DMS 273 treated with DMSO at 0.1 percent for 48 hours (cell line): ENCODE measurements around the gene ARHGEF19.
"Not testable (repeated sequence)": the region's sequence is repeated elsewhere in the genome, so short reads cannot be mapped to it uniquely, and the experiment has no call there.

ENCODE experiments used
- DNase-seq: peaks from one replicate; lab custom pipeline; 2025; lab: John Stamatoyannopoulos, UW

ARHGEF19 gene

DNA sequence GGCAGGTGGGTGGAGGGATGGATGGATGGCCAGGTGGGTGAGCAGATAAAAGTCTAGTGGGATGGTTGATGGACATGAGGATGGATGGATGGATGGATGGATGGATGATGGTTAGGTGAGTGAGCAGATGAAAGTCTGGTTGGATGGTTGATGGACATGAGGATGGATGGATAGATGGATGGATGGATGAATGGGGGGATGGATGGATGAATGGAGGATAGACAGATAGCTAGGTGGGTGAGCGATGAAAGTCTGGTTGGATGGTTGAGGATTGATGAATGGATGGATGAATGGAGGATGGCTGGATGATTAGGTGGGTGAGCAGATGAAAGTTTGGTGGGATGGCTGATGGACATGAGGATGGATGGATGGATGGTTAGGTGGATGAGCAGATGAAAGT, 9.0 kb upstream of the ARHGEF19 start:
- DNase-seq: no peak

DNA sequence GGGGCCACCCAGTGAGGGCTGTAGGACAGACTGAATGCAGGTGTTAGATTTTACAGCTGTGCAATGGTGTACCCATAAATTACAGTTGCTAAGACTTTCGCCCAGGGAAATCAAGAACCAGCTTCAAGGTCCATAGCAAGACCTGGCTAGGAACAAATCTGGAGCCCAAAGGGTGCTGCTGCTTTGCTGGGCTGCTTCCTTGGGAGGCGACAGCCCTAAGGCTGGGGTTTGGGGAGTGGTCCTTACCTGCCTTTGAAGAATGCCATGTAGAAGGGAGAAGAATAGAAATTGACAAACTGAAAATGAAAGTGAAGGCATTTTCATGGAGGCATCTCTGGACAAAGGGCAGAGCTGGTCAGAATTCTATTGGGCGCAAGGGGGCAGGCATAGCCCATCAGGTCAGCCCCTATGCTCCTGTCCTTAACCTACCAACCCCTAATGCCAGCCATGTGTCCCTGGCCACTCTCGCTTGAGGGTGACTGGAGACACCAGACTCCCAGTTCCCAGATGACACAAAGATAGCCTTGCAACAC, 7.6 kb upstream of the ARHGEF19 start:
- DNase-seq: no peak

DNA sequence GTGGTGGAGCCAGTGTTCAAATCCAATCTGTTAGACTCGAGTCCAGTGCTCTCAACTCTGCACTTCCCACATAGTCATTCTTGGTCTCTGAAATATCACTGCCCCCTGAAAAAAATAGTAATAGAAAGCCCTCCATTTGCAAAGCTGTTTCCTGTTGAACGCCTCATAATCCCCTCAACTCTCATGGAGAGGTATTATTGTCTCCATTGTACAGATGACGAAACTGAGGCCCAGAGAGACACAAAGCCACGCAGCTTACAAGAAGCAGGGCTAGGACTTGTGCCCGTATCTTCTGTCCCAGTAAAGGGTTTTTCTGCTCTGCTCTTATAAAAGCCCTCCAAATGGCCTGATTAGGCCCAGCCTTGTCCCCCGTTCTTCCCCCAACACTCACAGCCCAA, 6.2 kb upstream of the ARHGEF19 start:
- DNase-seq: no peak

DNA sequence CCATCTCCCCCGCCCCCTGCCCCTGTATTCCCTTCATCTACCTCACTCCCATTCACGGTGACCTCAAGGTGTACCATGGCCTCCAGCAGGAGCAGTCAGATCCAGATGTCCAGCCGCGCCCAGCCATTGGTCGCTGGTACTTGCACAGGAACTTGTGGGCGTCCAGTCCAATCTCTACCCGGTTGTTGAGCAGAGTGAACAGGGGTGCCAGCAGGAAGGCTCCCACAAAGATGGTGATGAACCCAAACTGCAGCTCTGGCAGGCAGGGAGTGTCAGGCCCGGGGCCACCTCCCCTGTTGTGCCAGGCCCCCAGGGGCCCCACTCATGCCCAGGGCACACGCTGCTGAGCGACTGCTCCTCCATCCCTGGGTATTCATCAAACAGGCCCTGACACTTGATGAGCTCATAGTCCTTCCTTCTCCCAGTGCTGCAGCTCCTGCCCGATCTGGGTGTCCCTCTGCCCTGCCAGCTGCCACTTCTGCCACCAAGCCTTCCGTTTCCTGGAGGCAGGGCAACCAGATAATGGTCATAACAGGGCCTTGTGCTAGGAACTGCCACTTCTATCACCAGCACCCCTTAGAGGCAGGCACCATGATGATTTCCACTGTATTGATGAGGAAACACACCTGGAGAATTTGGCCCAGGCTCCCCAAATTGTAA, 5.7 kb upstream of the ARHGEF19 start:
- no peak for DNase-seq

DNA sequence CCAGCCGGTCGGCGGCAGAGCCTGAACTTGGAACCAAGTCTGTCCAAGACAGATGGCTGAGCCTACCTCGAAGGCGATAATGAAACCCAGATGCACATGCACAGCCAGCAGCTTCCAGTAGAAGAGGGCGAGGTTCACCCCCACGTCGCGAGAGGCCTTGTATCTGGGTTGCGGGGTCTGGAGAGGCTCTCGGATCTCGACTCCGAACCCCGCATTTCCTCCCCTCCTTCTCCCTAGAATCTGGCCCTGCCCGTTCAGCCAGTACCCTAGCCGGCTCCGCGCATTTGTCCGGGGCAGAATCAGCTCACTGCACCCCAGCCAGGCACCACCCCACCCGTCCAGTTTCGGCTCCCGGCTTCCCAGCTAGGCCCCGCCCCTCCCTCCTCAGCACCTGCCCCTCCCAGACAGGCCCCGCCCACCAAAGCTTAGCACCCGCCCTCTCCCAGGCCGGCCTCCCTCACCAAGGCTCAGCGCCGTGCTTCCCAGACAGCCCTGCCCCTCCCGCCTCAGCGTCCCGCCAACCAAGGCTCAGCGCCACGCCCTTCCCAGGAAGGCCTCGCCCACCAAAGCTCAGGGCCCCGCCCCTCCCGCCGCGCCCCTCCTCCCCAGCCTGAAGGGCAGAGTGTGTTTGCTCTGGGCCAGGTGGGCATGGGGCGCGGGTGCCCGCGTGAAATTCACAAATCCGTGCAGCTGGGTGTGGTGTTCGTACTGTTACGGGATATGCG, 4.8 kb upstream of the ARHGEF19 start:
- peak; percentile 76 for DNase-seq

DNA sequence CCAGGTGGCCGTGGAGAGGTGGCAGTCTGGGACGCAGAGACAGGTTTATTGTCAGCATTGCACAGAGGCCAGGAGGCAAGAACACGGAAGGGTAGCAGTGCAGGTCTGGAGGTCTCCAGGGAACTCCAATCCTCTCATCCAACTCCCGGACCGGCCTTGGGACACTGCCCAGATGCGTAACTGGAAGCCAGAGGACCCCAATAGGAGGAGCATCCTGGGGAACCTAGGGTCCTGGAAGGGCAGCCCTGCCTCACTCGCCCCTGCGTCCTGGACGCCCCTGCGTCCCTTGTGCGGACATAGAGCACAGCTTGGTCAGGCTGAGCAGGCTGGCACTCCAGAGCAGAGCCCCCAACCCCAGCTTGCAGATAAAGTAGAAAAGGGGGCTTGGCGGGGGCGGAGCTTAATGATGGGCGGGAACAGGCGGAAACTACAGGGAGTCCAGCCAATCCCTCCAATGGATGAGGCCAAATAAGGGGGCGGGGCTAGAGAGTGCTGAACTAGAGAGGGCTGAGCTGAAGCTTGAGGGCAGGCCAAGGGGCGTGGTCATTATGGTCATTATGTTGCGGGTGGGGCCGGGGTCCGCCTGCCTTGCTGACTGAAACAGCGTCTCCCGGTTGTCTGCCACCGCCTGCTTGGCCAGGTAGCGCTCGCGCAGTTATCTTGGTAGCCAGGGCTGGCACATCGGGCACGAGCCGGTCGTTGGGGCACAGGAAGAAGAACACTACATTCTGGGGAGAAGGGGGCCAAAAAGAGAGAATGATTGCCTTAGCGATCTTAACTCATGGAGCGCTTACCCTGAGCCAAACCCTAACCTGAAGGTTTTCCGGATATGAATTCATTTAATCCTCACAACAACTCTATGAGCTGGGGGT, 3.7 kb upstream of the ARHGEF19 start:
- peak; percentile 23 for DNase-seq

DNA sequence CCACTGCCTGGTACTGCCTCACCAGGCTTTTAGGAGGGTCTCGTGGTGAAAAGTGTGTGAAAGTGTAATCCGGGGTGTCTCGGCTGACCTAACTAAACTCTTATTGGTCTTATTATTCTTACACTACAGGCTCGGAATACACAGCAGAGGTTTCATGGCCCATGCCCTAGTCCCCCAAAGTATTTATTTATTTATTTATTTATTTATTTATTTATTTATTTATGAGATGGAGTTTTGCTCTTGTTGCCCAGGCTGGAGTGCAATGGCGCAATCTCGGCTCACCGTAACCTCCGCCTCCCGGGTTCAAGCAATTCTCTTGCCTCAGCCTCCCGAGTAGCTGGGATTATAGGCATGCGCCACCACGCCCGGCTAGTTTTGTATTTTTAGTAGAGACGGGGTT, 2.8 kb upstream of the ARHGEF19 start:
- DNase-seq: not testable (repeated sequence)

DNA sequence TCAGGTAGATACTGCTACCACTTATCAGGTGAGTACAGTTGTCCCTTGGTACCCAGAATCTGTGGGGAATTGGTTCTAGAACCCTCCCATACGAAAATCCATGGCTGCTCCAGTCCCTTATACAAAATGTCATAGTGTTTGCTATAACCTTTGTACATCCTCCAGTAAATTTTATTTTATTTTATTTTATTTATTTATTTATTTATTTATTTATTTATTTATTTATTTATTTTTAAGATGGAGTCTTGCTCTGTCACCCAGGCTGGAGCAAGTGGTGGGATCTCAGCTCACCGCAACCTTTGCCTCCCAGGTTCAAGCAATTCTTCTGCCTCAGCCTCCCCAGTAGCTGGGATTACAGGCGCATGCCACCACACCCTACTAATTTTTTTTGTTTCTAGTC, 1.1 kb upstream of the ARHGEF19 start:
- not testable (repeated sequence) for DNase-seq

DNA sequence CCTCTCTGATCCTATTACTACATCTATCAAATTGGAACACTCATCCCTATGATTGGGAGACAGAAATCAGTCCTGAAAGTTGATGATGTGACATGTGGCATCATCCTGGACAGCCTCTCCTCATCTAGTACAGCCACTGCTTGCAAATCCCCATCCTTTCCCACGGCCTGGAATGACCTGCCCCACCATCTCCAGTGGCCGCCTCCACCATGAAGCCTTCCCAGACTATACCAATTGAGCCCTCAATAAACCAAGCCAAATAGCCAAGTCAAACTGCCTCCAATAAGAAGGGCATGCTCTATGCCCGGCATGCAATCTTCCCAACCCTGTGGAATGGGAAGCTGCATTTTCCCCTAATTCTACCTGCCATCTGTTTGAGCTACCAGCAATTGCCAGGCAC, 561 bp upstream of the ARHGEF19 start:
- DNase-seq: no peak

DNA sequence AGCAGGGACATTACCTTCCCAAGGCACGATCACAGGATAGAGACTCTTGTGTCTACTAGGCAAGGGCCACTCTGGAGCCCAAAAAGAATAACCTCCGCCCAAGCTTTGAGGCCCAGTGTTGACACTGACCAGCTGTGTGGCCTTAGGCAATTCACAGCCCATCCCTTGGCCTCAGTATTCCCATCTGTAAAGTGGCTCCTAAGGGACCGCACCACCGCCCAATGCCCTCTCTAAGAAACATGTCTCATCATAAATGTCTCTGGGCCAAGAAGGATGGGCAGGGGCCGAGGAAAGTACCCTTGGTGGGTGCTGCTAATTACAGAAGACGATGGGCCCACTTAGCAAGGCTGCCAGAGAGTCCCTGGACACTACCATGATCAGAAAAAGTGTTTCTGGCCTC, 628 bp downstream of the ARHGEF19 start:
- no peak for DNase-seq

DNA sequence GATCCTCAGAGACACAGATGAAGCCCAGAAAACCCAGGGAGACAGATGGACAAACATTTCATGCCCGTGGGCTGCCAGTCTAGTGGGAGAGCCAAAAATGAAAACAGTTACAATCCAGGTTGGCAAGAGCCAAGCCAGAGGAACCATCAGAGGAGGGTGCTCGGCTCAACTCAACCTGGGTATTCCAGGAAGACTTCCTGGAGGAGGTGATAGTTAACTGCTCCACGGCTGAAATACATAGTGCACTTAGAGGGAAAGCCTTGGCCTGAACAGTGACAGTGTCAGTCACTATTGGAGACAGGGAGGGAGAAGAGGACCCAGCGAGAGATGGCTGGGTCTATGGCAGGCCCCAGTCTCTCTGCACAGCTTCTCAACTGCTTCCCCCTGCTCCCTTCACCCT, 1.9 kb downstream of the ARHGEF19 start:
- DNase-seq: no peak

DNA sequence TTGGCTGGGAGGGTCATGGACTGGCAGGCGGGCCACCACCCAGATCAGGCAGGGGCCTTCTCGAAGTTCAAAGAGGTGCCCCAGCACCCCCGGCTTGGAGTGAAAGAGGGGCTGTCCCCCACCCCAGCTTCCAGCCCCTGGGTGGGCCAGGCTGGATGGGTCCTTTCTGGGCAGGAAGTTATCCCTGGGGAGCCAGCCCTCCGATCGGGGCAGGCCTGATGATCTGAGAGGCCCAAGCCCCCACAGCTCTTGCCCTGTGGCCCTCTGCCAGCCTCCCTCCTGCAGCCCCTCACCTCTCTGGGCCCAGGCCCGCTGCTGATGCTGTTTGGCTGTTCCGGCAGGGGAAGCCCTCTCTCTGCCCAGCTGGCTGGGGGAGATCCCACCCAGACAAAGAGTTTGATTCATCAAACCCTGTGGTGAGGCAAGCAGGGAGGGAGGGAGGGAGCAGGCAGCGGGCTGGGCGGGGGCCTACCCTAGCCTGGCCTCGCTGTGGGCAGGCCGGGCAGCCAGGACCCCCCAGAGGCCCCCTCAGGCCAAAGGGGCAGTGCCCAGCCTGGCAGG, 2.5 kb downstream of the ARHGEF19 start:
- DNase-seq: no peak

DNA sequence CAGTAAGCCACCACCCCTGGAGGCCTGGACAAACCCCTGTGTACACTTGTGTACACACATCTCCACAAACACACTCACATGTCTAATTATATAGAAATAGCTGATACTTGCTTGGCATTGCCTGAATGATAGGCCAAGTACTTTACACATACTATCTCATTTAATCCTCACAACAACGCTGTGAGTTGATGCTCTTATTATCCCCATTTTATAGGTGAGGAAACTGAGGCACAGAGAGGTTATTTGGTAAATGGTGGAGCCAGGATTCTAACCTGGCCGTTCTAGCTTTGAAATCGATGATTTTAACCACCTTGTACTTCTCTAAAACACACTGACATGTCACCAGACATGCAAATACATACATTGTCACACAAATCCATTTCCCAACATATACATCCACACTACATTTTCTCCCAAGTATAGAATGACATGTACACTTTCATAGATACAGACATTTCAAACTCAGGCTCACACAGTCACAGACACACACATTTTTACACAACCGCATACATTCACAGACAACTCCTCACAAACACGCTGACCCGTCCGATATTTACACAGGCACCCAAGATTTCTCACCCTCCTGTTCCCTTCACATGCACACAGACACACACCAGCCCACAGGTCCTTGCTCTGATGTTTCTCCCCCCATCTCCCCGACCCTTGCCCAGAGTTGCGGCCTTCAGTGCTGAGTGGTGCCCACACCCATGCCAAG, 3.2 kb downstream of the ARHGEF19 start:
- DNase-seq: no peak

DNA sequence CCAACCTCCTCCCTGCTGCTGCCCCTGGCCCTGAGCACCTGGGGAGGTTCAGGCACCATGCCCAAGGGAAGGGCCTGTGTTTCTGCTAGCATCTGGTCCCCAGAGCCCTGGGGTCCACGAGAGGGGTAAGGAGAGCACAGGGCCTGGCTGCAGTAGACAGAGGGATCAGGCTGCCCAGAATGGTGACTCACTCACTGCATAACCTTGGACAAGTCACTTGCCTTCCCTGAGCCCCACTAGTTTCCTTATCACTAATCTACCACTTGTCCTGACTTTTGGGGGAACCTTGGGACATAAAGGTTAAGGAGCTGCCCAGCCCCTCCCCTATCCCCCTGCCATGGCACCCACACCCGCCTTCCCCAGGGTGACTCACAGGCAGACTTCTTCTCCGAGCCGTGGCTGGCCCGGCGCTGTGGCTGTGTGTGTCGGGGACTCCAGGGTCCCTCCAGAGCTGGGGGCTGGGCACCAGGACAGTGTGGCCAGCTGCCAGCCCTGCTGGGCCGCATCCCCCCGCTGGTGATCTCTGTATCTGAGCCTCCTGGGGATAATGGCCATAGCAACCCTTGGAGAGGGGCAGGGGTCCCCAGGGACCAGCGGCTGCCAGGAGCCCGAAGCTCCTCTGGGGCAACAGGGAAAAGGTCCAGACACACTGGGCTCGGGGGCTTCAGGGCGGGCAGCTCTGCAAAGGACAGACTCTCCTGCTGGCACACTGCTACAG, 4.0 kb downstream of the ARHGEF19 start:
- no peak for DNase-seq

DNA sequence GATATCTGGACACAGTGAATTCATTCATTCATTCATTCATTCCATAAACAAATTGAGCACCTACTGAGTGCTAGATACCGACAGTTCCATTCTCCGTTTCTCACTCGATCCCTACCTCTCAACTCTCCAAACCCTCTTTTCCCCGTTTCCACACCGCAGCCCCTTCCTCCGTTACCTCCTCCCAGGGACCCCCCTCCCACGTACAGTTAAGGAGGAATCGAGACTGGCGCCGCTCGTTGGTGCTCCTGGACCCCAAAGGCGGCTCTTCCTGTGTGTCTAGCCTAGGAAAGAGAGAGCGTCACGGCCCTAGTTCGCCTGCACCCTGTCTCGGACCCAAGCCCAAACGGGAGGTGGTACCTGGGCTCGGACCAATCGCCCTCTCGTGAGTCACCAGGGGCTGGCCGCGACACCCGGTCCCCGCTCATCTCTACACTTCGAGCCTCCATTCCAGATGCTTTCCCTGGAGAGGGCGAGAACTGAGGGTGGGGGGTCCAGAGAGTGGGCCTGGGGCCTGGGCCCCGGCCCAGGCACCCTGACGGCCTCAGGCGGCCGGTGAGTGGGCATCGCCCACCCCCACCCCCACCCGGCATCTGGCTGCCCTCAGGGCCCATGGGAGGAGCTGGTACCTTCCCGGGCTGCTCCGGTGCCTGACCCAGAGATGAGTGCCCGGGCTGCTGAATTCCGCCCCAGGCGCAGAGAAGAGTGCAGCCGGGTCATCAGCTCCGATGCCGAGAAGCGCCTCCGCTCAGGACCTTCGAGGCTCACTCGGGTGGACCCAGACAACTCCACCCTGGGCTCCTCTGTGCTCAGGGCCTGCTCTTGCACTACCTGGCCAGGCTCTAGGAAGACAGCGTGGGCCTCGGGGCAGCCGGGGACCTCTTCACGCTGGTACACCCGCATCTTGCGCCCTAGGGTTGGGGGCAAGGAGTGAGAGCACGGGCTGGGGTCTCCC, 4.9 kb downstream of the ARHGEF19 start:
- no peak for DNase-seq

DNA sequence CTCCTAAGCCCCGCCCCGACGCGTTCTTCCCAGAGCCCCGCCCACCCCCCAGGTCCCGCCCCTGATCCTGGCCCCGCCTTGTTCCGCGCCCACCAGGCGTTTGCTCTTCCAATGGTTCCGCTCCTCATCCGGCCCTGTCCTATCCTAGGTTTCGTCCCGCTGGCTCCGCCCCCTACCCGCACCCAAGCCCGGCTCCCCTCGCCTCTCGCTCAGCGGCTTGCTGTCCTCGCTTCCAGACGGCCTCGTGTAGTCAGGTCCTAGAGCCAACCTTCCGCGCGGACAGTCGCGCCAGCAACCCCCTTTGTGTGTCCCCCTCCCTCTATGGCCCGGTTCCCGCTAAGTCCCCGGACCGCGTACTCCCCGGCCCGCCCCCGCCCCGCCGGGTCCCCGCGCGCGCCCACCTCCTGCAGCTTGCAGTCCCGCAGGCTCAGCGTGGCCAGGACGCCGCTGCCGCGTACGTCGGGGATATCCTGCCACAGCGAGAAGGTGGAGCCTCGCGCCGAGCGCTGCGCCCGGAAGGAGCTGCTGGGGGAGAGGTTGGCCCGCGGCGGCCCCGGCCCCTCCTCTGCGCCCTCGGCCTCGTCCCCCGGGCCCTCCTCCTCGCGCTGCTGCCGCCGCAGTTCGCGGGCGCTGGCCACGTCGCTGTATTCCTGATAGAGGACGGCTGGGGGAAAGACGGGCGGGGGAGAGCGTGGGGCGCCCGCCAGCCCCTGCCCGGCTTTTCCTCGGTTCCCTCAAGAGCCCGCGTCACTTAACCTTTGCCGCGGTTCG, 5.7 kb downstream of the ARHGEF19 start:
- peak; percentile 91 for DNase-seq

DNA sequence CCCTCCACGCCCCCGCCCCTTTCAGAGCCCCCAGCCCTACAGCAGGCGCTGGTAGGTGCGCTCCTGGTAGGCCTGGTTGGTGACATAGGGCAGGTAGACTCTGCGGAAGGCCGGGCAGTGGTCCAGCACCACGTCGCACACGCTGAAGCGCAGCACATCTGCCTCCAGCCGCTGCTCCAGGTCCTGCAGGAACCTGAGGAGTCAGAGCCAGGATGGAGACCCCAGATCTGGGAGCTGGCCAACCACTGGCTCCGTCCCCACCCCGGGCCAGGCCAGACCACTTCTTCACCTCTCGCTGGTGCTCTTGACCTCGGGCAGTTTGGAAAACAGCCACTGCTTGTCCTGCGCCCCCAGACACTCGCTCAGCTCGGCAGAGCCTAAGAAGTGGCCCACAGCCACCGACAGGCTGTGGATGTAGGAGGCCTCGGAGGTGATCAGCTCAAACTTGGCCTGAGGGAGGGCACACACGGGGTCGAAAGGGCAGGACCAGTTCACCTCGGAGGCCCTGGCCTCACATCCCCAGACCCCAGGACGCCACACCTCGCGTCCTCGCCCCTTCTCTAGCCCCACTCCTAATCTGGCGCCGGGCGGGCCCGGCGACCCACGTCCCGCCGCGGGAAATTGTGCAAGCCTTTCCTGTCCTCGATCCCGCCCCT, 6.4 kb downstream of the ARHGEF19 start:
- no peak for DNase-seq

DNA sequence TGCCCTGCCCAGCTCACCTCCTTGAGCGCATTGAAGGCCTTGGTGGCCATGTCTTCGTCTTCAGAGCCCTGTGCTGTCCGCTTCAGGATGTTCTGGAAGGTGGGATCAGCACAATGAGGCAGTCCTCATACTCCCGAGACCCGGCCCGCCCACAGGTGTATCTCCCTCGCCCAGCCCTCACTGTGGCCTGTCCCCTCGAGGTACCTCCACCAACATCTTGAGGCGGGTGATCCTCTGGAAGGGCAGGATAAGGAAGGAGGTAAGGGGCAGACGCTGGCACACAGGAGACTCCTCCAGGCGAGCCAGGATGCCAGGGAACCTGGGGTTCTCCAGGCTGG, 7.1 kb downstream of the ARHGEF19 start:
- DNase-seq: no peak
